Stimulated activated naive CD8-positive, alpha-beta T cell treated with anti-CD3 and anti-CD28 coated beads, Interleukin-15, amount 100 ng/mL, for 72 hours (primary cell): ENCODE data around the gene ZDHHC14.

Source experiments
- ATAC-seq: fragments of 150-1000 bp; cut with Tn5 transposase; 2 replicates; pipeline ENCODE4 v1.10.0; 2021; ENCODE audit warnings: mild to moderate bottlenecking, moderate library complexity
- DNase-seq, 2 donors: peaks; one replicate each; pipeline ENCODE4 v3.0.0; 2021 to 2022
- H3K27ac Mint-ChIP-seq, 2 donors: one replicate each; pipeline ENCODE4 v1.8.0; 2022; ENCODE audit warnings: mild to moderate bottlenecking in 2 of 2, mixed read lengths in 2 of 2, moderate library complexity in 2 of 2
- H3K27me3 Mint-ChIP-seq: one replicate; pipeline ENCODE4 v1.8.0; 2022; ENCODE audit warnings: mixed read lengths
- H3K4me1 Mint-ChIP-seq: one replicate; pipeline ENCODE4 v1.8.0; 2022; ENCODE audit warnings: mild to moderate bottlenecking, mixed read lengths
- H3K4me3 Mint-ChIP-seq, 2 donors: one replicate each; pipeline ENCODE4 v1.8.0; 2022; ENCODE audit warnings: mild to moderate bottlenecking in 2 of 2, mixed read lengths in 2 of 2, moderate library complexity in 1 of 2
- H3K9me3 Mint-ChIP-seq, 2 donors: one replicate each; pipeline ENCODE4 v1.8.0; 2022; ENCODE audit warnings: mixed read lengths in 2 of 2

ZDHHC14 gene

GRCh38 chr6:157536223-157536545 lies 155.2 kb downstream of the ZDHHC14 start:
- ATAC-seq, result no peak
- DNase-seq, result no peak
- H3K27me3 Mint-ChIP-seq, result peaks cover 19% of the 10 kb centered on the region
- H3K9me3 Mint-ChIP-seq, result peaks cover 0 to 5% of the 10 kb centered on the region in 2 donors
- peak overlapping the region; percentile 54 to 55 for H3K4me3 Mint-ChIP-seq
- H3K27ac Mint-ChIP-seq, result peak overlapping the region; percentile 91 to 95
- peaks cover 63% of the 10 kb centered on the region for H3K4me1 Mint-ChIP-seq

GRCh38 chr6:157537556-157537955 lies 156.6 kb downstream of the ZDHHC14 start:
- ATAC-seq (no peak), DNase-seq (no peak)
- Mint-ChIP-seq H3K27ac (no peak overlapping the region), H3K27me3 (peaks cover 26% of the 10 kb centered on the region), H3K4me1 (peaks cover 63% of the 10 kb centered on the region), H3K4me3 (no peak overlapping the region), H3K9me3 (peaks cover 0 to 5% of the 10 kb centered on the region in 2 donors)

DNA sequence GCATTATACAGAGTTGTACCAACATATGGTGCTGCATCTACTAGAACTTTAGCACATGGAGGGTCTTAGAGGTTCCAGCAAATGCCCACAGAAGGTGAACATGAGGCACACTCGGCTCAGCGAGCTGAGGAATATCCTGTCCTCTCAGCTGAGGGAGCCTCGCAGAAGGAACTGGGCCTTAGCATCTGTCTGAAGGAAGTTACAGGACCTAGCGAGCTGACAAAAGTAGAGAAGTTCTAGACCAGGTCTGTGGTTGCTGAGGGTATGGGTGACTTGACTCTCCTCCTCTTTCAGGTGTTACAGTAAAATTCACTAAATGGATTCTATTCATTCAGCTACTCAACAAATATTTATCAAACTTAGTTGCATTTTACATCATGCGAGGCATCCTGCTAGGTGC lies 157.2 kb downstream of the ZDHHC14 start:
- no peak overlapping the region for H3K4me3 Mint-ChIP-seq
- ATAC-seq (peak; percentile 44), DNase-seq (no peak)
- peaks cover 22% of the 10 kb centered on the region for H3K27me3 Mint-ChIP-seq
- peaks cover 62% of the 10 kb centered on the region for H3K4me1 Mint-ChIP-seq
- peak overlapping the region; percentile 59 to 86 for H3K27ac Mint-ChIP-seq
- peaks cover 0 to 5% of the 10 kb centered on the region in 2 donors for H3K9me3 Mint-ChIP-seq

GRCh38 chr6:157538698-157539097 lies 157.7 kb downstream of the ZDHHC14 start:
- no peak for DNase-seq
- peak overlapping the region; percentile 75 to 86 for H3K27ac Mint-ChIP-seq

GRCh38 chr6:157539421-157539822 lies 158.4 kb downstream of the ZDHHC14 start:
- Mint-ChIP-seq H3K27ac (peak overlapping the region; percentile 3 to 8), H3K27me3 (peaks cover 17% of the 10 kb centered on the region), H3K4me3 (no peak overlapping the region), H3K9me3 (peaks cover 0 to 5% of the 10 kb centered on the region in 2 donors), H3K4me1 (peaks cover 57% of the 10 kb centered on the region)
- DNase-seq, result no peak
- ATAC-seq, result no peak

More at GRCh38 chr6:157538698-157539097, 157.7 kb downstream of the ZDHHC14 start:
- no peak for ATAC-seq
- no peak overlapping the region for H3K4me3 Mint-ChIP-seq
- peaks cover 57% of the 10 kb centered on the region for H3K4me1 Mint-ChIP-seq
- peaks cover 17% of the 10 kb centered on the region for H3K27me3 Mint-ChIP-seq
- H3K9me3 Mint-ChIP-seq, result peaks cover 0 to 5% of the 10 kb centered on the region in 2 donors

GRCh38 chr6:157539900-157540752 lies 159.1 kb downstream of the ZDHHC14 start:
- peak overlapping the region in 1 of 2 donors; percentile 3 for H3K27ac Mint-ChIP-seq
- H3K9me3 Mint-ChIP-seq, result peaks cover 0 to 5% of the 10 kb centered on the region in 2 donors
- ATAC-seq (no peak), DNase-seq (no peak)
- H3K4me1 Mint-ChIP-seq, result peaks cover 51% of the 10 kb centered on the region
- H3K27me3 Mint-ChIP-seq, result peaks cover 21% of the 10 kb centered on the region
- H3K4me3 Mint-ChIP-seq, result no peak overlapping the region

GRCh38 chr6:157541618-157542413 lies 160.8 kb downstream of the ZDHHC14 start:
- peaks cover 0 to 5% of the 10 kb centered on the region in 2 donors for H3K9me3 Mint-ChIP-seq
- ATAC-seq, result no peak

DNA sequence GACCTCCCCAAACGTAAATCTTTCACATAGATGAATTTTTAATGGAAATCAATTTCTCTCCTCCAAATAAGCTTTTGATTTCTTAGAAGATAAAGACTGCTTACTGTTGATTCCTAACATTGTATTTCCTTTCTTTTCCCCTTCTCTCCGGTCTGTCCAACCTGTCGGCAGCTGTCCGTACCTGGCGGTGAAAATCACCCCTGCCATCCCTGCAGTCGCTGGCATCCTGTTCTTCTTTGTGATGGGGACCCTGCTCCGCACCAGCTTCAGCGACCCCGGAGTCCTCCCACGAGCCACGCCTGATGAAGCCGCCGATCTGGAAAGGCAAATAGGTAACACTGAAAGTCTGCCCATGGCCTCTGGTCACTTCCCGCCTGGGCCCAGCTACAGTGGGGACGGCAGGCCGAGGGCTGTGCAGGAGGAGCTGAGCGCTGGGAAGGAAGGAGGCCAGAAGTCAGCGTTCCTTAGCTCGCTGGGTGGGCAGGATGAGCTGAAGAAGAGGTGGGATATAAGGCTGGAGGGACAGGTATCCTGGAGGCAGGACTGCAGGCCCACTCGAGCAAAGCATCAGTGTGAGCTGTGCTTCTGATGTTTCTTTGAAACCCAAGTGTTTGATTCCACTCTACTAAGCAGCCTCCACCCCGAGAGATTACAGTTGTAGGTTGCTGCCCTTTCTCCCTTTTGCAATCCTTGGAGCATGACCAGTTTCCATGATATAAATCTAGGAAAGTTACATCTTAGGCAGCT lies 161.6 kb downstream of the ZDHHC14 start:
- peaks cover 39% of the 10 kb centered on the region for H3K27me3 Mint-ChIP-seq
- no peak overlapping the region for H3K27ac Mint-ChIP-seq
- peaks cover 0 to 5% of the 10 kb centered on the region in 2 donors for H3K9me3 Mint-ChIP-seq

More at GRCh38 chr6:157541618-157542413, 160.8 kb downstream of the ZDHHC14 start:
- no peak overlapping the region for H3K27ac Mint-ChIP-seq
- H3K27me3 Mint-ChIP-seq, result peaks cover 35% of the 10 kb centered on the region
- DNase-seq, result no peak
- H3K4me1 Mint-ChIP-seq, result peaks cover 34% of the 10 kb centered on the region
- H3K4me3 Mint-ChIP-seq, result no peak overlapping the region

GRCh38 chr6:157546321-157546720 lies 165.3 kb downstream of the ZDHHC14 start:
- Mint-ChIP-seq H3K27ac (no peak overlapping the region), H3K4me1 (peaks cover 28% of the 10 kb centered on the region), H3K9me3 (peaks cover 13 to 15% of the 10 kb centered on the region in 2 donors), H3K4me3 (no peak overlapping the region), H3K27me3 (peaks cover 29% of the 10 kb centered on the region)
- DNase-seq (no peak), ATAC-seq (no peak)

More for the DNA sequence above, 161.6 kb downstream of the ZDHHC14 start:
- no peak for ATAC-seq
- Mint-ChIP-seq H3K4me1 (peaks cover 26% of the 10 kb centered on the region), H3K4me3 (no peak overlapping the region)
- DNase-seq, result no peak

DNA sequence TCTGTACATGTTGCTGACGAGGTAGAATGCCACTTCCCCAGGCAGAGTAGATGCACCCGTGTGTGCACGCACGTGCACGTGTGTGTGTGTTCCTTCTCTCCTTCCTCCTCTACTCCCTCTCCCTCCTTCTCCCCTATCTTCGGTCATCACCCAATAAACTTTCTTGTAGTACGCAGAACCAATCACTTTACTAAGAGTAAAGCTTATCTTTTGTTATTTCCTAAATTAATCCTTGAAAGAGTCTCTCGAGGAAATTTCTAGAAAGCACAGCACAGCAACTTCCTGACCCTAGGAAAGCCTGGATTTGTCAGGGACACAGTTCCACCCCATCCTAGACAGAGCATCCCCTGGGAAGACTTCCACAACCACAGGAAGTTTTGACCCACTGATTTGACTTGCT lies 166.1 kb downstream of the ZDHHC14 start:
- no peak for ATAC-seq
- Mint-ChIP-seq H3K27ac (peak overlapping the region in 1 of 2 donors; percentile 72), H3K27me3 (peaks cover 28% of the 10 kb centered on the region)

DNA sequence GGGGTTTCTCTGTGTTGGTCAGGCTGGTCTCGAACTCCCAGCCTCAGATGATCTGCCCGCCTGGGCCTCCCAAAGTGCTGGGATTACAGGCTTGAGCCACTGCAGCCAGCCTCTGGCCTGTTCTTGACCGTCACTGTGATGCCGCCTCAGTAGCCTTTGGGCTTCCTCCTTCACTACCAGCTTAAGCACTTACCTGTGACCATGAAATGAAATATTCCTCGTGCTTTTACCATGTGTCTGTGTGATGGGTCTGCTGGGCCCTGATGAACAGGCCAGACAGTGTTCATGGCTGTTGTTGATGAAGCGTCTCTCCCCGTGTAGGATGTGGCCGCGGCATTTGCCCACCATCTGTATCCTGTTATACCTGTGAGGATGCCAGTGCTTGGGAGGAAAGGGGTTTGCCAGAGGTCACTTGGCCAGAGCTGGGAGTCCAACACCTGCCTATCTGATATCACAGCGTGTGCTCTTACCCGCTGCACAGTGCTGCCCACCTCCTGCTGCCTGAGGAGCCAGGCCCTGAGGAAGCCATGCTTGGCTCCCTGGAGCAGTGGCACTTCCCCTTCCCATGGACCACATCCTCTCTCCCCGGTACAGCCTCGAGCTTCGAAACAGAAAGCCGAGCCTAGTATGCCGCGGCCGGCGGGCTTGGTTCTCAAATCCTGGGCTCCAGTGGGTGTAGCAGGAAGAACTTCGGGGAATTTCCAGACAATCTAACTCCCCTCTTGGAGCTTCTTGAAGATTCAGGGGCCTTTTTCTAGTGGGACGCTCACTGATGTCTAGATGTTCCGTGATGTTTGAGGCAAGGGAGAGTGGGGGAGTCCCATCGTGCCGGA lies 167.9 kb downstream of the ZDHHC14 start:
- H3K9me3 Mint-ChIP-seq, result peaks cover 13 to 15% of the 10 kb centered on the region in 2 donors
- peaks cover 36% of the 10 kb centered on the region for H3K27me3 Mint-ChIP-seq
- peak overlapping the region; percentile 18 to 45 for H3K4me3 Mint-ChIP-seq
- ATAC-seq (no peak), DNase-seq (no peak)
- peaks cover 37% of the 10 kb centered on the region for H3K4me1 Mint-ChIP-seq
- H3K27ac Mint-ChIP-seq, result peak overlapping the region in 1 of 2 donors; percentile 65

More for the DNA sequence above, 166.1 kb downstream of the ZDHHC14 start:
- DNase-seq, result no peak
- Mint-ChIP-seq H3K4me3 (no peak overlapping the region), H3K9me3 (peaks cover 13 to 15% of the 10 kb centered on the region in 2 donors), H3K4me1 (peaks cover 36% of the 10 kb centered on the region)

DNA sequence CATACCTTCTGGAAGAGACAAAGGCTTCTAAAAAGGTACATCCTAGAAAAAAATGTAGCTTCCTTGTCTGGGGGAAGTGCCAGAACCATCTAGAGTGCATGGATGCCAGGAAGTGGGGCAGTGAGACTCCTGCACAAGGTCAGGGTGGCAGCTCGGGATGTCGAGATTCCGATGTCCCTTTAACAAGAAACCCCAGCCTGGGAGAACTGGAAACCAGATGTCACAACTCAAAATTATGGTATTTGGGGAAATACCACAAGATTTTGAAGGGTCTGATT lies 168.4 kb downstream of the ZDHHC14 start:
- H3K4me1 Mint-ChIP-seq, result peaks cover 37% of the 10 kb centered on the region
- H3K27ac Mint-ChIP-seq, result peak overlapping the region; percentile 65 to 73
- ATAC-seq (no peak), DNase-seq (no peak)
- H3K4me3 Mint-ChIP-seq, result peak overlapping the region in 1 of 2 donors; percentile 45
- H3K9me3 Mint-ChIP-seq, result peaks cover 13 to 15% of the 10 kb centered on the region in 2 donors
- peaks cover 36% of the 10 kb centered on the region for H3K27me3 Mint-ChIP-seq

DNA sequence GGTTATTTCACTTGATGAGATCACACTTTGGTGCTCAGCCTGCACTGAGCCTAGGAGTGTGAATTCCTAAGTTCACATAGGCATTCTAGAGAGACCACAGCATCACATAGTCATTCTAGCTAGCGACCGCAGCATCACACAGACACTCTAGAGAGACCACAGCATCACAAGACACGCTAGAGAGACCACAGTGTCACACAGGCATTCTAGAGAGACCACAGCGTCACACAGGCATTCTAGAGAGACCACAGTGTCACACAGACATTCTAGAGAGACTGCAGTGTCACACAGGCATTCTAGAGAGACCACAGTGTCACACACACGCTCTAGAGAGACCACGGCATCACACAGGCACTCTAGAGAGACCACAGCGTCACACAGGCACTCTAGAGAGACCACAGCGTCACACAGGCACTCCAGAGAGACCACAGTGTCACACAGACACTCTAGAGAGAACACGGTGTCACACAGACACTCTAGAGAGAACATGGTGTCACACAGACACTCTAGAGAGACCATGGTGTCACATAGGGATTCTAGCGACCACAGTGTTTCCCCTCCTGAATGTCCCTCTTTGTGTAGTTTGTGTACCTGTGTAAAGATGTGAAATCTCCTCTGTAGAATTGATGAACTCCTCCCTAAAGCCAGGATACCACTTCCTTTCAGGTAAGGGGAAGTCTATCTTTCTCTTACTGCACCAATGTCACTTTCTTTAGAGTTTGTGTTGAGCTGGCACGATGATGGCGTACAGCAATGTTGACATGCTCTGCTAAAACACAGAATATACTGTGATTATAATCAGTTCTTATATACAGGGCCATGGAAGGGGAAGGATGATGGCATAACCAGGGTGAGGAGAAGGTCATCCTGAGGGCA lies 169.4 kb downstream of the ZDHHC14 start:
- Mint-ChIP-seq H3K27me3 (peaks cover 29% of the 10 kb centered on the region), H3K9me3 (peaks cover 13 to 15% of the 10 kb centered on the region in 2 donors), H3K27ac (peak overlapping the region; percentile 81 to 94), H3K4me3 (no peak overlapping the region), H3K4me1 (peaks cover 37% of the 10 kb centered on the region)
- ATAC-seq (peak; percentile 92), DNase-seq (peak; percentile 49 to 72)
